ENCODE data around the gene MYH9.
"Not testable (repeated sequence)": the region's sequence is repeated elsewhere in the genome, so short reads cannot be mapped to it uniquely, and the experiment has no call there.

DNA sequence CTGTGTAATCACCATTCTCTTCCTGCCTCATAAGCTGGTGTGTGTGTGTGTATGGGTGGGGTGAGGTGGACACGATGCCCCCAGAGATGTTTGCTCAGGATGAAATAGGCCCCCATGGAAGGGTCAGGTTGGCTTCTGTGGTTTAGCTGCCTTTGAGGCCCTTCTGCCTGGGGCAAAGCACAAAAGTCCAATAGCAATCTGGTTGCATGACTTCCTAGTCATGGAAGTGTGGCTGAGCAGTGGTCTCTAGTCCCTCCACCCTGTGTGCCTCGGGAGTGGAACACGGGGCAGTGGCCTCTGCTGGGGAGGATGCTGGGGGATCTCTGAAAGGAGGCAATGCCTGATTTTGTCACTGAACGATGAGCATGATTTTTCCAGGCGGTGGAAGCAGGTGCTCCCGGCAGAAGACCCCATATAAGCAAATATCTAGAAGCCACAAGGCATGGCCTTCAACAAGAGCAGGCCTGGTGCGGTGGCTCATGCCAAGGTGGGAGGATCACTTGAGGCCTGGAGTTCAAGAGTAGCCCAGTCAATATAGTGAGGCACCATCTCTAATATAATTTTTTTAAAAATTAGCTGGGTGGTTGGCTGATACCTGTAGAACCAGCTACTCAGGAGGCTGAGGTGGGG lies 135.7 kb downstream of the MYH9 start:
- TF ChIP-seq, protein P1, sequence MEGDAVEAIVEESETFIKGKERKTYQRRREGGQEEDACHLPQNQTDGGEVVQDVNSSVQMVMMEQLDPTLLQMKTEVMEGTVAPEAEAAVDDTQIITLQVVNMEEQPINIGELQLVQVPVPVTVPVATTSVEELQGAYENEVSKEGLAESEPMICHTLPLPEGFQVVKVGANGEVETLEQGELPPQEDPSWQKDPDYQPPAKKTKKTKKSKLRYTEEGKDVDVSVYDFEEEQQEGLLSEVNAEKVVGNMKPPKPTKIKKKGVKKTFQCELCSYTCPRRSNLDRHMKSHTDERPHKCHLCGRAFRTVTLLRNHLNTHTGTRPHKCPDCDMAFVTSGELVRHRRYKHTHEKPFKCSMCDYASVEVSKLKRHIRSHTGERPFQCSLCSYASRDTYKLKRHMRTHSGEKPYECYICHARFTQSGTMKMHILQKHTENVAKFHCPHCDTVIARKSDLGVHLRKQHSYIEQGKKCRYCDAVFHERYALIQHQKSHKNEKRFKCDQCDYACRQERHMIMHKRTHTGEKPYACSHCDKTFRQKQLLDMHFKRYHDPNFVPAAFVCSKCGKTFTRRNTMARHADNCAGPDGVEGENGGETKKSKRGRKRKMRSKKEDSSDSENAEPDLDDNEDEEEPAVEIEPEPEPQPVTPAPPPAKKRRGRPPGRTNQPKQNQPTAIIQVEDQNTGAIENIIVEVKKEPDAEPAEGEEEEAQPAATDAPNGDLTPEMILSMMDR (IDR thresholded peaks at IDR 0.05; ENCODE audit: low read length): not testable (repeated sequence)
- not testable (repeated sequence) for TF ChIP-seq EZH2 (IDR thresholded peaks at IDR 0.05; ENCODE audit: borderline replicate concordance, low read length)

Measured in OCI-LY1 (cell line).